AG08396 (cell line): Measurements from ENCODE around the gene OR51E1.

ENCODE experiments used
- DNase-seq: peaks from one replicate; pipeline ENCODE4 v3.0.0; 2012; ENCODE audit warnings: low spot score, mixed read lengths

Gene OR51E1

DNA sequence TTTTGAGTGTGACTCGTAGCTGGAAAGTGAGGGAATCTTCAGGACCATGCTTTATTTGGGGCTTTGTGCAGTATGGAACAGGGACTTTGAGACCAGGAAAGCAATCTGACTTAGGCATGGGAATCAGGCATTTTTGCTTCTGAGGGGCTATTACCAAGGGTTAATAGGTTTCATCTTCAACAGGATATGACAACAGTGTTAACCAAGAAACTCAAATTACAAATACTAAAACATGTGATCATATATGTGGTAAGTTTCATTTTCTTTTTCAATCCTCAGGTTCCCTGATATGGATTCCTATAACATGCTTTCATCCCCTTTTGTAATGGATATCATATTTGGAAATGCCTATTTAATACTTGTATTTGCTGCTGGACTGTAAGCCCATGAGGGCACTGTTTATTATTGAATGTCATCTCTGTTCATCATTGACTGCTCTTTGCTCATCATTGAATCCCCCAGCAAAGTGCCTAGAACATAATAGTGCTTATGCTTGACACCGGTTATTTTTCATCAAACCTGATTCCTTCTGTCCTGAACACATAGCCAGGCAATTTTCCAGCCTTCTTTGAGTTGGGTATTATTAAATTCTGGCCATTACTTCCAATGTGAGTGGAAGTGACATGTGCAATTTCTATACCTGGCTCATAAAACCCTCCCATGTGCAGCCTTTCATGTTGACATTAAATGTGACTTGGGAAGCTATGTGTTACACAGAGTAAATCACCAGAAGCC is 11.0 kb downstream of the OR51E1 start:
- DNase-seq = no peak

DNA sequence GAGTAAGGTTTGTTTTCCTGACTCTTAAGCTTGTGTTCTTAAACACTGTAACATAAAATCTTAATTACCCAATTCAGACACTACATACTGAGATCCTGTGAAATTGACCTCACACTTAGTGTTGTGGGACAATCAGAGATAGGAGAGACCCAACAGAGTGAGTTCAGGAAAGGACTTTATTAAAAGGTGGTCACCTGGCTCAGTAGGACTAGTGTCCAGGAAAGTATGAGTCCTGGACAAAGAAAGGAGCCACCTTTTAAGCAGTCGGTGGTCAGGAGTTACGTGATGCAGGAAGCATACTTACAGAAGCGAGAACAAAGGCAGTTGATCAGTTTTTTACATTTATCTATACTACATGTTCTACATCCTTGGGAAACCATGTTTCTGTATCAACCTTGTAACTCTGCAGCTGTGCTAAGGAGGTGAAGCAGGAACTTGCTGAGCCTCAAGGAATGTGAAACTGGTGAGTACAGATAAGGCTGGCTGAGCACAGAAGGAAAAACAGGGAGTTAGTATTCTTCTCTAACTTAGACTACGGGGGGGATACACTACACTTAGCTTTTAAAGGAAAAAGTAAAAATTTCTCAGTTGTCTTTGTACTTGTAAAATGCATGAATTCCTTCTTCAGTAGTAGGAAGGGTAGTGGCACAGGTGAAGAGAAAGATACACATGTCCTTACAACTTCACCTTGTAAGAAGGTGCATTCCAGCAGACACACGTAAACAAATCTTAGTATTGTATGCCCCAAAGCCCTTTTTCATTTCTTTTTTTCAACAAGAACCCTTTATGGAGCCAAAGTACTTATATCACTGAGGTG is 15.1 kb downstream of the OR51E1 start:
- DNase-seq = no peak

DNA sequence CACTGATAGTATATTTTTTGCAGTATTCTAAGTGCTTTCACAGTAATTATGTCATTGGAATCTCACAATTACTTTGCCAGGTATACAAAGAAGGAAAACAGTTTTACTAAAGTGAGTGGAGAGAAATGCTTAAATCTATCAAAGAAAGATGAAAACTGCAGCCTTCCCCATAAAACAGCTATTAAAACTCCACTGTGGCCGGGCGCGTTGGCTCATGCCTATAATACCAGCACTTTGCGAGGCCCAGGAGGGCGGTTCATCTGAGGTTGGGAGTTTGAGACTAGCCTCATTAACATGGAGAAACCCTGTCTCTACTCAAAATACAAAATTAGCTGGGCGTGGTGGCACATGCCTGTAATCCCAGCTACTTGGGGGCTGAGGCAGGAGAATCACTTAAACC is 19.1 kb downstream of the OR51E1 start:
- no peak for DNase-seq

DNA sequence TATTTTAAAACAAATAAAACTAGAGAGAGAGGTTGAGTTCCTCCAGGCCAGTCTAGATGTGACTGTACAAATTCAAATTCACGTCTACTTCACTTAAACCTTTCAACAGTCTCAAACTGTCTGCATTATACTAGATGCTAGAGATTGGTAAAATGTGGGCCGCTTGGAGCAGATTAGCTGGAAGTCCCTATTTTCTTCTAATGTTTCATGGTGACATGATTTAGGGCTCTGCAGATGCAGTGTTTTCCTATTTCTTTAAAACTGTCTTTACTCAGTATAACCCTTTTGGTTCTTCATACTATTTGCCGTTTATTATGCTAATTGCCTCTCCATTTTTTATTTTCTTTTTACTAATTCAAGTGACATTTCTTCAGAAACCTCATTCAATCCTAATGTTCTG is 20.4 kb downstream of the OR51E1 start:
- DNase-seq = no peak

DNA sequence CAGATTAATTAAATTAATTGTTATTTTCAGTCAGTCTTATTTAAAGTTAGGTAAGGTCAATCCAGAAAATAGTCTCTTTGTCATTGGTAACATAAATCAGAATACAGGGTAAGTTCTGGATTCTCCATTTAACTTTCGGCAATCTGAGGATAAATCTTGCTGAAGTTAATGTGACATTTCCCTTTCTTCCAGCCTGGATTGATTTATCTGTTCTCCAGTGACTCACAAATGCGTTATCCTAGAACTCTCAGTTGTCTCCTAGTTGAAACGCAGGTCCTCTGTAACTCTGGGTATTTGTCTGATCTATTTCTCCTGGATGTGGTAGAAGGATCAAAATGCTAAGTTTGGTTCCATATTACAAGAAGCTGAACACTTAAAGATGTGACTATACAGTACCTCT is 21.0 kb downstream of the OR51E1 start:
- DNase-seq = no peak

DNA sequence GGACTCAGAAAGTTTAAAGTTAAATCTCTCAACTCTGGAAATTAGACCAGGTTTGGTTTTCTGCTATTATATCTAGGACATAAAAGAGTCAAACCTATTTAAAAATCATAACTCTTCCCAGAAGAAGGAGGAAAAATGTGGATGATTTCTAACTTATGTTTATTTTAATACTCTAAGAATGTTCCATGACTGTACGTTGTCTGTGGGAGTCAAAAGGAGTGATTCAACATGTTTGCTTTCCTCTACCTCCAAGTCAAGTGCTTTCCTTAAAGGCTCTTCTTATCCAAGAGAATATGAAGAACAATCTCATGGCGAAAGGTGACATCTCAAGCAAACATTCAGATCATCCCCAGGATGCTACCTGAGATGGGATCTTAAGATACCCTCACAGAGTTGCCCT is 21.6 kb downstream of the OR51E1 start:
- DNase-seq = no peak

DNA sequence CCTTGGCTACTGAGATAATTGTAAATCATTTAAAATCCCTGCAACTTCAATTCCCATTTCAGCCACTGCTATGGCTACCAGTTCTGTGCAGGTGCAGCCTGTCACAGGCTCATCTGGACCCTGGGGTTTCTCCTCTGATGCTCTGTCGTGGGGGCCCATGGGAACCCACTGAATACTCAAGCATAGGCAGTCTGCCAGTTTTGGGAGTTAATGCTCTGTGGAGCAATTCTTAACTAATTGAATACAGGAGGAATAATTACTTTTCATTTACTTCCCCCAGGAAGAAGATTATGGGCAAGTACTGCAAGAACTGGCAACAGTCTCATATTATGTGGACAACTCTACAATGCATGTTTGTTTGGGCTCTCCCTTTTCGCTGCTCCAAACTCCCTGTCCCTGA is 28.0 kb downstream of the OR51E1 start:
- no peak for DNase-seq

DNA sequence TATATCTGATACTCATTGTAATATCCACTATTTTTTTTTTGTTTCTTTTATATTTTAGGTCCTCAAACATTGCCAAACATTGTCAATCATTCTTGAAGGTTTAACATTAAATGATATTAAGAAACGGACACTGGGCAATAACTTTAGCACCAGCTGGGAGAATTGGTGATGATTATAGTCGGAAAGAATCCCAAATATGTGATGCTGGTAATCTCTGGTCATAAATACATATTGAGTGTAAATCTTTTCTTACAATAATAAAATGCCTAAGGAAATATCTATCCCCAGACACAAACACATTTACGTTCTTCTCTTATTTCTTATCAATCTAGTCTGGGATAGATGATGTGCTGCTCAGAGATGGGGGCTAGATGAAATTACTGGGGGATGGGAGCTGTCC is 28.7 kb downstream of the OR51E1 start:
- no peak for DNase-seq

DNA sequence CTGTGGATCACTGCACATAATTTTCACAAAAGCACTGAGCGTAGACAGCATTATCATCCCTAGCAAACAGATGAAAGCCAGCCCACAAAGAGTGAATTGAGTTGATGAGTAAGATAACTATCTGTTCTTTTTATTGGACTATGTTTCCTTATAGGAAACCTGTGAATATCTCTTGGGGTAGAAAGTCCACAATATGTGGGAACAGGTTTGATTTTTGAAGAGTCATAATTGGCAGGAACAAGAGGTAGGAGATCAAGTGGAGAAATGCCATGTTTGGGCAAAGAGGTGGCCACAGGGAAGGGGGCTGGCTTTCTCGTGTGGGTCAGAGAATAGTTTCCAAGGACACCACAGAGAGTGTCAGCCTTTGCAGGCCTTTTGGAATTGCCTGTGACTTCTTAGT is 30.0 kb downstream of the OR51E1 start:
- no peak for DNase-seq

DNA sequence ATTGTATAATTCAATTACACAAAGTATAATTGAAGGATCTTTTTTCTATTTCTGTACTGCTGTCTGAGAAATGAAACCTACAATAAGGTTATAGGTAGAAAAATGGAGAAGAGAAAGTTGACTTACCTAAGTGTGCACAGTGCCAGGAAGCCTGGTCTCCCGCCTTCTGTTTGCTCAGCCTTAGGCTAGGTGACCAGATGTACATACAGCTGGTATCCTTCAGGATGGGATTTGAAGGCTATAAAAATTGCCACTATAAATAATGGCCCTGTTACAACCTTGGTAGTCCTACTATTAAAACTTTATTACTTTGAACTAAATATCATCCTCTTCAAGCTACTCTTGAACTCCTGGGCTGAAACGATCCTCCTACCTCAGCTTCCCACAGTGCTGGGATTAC is 34.2 kb downstream of the OR51E1 start:
- DNase-seq = no peak

DNA sequence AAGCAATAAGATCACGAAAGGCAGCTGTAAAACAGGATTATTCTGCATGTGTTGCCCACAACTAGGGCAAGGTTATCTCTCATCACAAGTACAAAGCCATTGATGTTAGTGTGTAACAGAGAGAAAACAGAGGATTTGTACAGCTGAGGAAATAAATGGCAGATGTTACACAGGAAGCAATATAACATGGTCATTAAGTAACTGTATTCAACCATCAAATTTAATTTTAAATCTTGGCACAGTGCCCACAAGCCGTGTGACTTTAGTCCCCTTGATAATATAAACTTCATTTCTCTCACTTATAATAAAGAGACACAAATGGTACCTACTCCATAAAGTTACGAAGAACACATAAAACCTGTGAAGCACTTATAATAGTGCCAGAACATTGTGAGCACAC is 36.6 kb downstream of the OR51E1 start:
- no peak for DNase-seq

DNA sequence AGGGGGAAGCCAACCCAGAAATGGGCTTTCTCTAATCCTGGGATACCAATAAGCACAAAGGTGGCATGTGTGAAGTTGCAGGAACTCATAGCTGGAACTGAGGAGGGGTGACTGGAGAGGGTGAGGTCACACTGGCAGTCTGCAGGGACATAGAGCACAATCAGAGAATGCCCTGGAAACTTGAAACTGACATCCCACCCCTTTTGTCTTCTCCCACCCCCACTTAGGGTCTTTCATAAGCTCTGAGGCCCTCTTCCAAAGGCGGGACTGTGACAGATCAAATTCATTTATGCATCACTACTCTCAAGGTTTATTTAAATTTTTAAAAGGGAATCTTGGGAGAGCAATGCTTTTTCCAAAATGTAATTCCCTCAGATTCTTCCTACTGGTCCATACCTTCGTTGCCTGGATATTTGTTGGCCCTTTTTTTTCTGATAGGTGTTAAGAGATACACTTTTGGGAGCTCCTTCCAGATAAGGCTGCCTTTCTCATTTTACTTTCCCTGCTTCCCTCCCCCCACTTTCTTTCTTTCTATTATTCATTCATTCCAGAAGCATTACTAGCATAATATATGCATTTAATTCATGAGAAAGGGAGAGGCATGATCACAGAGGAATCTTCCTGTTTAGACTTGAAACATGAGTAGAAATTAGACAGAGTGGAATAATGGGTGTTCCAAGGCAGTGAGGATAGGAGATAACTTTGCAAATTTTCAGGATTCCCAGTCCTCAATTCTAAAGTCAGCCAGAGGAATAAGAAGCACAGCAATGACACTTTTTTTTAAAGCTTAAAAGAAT is 39.0 kb downstream of the OR51E1 start:
- DNase-seq = no peak

DNA sequence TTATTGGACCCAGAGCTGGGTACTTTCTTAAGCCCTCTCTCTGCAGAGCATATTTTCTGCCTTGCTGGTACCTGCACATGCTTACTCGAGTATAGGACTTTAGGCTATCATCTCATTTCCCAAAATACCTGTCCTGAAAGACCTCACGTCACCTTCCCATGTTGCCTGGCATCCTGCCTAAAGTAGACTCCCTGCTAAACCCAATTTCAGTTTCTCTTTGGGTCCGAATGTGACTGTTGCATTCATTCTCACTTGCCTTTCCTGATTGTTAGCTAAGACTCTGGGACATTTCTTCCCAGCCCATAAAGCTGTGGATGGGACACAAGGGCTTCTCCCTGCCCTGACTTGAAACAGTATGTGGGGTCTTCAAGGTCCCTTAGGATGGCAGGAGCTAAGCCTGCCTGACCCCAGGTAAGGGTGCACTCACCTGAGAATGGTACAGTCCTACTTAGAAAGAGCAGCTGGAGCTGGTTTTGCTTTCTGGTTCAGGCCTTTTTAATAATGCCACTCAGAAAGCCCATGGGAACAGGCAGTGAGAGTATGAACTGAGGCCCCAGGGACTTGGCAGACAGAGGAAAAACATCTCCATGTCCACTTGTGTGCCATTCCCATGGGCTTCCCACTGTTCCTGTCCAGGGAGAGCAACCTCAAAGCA is 41.0 kb downstream of the OR51E1 start:
- no peak for DNase-seq

DNA sequence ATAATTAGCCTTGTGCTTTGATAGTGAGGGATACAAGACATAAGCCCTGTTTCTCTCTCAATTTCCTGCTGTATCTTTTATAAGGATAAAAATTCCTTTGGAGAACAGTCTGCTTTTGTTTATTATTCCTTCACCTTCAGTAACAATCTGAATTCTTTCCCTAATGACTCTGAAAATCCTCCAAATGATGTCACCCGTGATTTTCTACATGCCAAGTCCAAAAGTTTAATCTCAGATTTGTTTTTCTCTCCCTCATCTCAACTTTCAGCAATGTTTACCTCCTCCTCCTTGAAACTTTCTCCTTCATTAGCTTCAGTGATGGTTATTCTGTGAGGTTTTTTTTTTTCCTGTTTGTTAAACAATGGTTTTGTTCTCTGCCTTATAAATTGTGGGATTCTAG is 51.7 kb downstream of the OR51E1 start:
- DNase-seq = no peak

DNA sequence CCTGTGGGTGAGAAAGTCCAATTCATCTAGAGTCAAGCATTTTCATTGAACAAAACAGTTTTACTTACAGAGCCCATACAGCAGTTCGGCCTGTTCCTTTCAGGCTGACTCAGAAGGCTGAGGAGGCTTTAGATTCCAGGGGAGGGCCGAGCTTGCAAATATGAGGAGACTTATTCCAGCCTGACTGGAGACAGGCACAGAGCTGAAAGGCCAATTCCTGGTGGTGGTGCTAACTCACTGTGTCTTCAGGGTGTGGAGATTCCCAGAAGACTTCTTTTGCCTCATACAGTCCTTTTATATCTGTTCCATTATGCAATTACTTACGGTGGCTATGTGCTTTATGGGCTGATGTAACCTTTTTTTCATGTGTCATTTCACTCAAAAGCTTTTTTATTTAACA is 53.8 kb downstream of the OR51E1 start, which contains the start of gene OR51E2:
TSS of gene OR51E2 (minus strand) at position 269 of the 400 bp plus-strand sequence. CDS start 15,142 bp downstream, outside the sequence.
- DNase-seq = peak; percentile 18

DNA sequence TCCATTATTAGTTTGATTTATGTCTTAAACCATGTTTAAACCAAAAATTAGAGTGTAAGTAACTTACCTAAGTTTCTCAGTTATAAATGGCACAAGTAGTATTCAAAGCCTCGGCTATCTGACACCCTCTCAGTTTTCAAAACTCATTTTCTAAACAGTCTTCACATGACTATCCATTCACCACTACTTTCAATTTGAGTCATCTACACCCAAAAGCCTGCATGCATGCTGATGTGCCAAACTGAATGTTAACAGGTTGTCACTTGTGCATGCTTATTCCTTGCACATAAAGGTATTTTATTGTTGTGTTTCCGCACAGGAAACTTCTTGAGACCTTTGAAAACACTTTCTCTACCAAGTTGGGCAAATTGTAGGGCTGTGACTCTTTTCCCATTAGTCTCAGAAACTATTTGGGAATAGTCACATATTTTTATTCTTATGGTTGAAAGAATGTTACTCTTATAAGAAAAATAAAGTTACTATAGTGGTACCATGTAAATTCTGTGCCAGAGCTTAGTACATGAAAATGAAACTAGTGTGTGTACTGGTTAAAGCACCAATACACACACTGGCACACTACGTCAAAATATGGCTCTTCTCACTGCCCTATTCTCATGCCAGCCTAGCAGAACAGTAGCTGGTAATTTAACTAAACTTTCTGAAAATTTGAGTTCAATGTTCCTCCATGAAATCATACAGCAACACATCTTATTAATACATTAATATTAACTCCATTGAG is 56.1 kb downstream of the OR51E1 start:
- no peak for DNase-seq

DNA sequence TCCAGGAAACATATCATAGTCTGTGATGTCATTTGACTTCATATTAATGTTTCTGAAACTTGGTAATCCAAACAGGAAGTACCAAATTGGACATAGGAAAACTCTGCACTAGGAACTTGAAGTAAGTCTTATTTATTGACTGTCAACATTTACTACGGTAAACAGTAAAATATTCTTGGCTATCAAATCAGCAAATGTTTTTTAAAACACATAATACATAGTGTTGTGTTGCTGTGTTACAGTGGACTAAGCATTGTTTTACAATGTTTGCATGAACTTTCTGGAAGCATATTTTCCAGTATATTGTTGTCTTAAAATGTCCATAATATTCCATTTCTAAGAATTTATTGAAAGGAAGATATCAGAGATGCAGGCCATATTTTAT is 56.6 kb downstream of the OR51E1 start:
- no peak for DNase-seq

DNA sequence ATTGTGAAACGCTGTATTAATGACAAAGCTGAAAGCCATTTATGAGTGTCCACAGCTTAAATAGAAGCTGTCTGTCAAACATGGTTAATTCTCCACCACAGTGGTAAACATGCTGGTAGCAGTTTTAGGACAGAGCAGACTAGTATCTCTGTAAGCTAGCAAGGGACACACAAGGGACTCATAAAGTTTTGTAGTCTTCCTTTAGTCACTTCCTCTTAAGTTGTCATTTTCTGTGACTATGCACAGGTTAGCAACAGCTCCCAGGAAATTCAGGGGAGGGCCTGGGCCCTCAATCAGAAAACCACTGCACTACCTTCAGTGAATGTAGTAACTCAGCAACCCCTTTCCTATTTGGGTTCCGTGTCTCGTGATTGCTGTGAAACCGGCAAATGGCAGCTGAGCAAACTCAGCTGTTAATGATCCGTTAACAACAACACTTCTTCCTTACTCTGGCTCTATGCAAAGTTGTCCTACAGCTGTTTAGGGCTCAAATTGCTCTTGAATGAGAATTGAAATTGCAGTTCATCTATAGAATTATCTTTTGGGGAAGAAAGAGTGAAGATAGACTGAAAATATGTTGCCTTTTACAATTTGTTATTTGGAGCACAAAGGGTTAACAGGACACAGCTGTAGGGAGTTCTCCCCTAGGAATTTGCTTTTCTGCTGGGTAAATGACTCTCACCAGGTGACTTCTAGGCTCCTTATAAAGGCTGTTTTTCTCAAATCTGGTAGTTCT is 60.4 kb downstream of the OR51E1 start, which contains the start of gene MMP26:
TSS of gene MMP26 (plus strand) at position 731 of the 736 bp plus-strand sequence.
- no peak for DNase-seq

DNA sequence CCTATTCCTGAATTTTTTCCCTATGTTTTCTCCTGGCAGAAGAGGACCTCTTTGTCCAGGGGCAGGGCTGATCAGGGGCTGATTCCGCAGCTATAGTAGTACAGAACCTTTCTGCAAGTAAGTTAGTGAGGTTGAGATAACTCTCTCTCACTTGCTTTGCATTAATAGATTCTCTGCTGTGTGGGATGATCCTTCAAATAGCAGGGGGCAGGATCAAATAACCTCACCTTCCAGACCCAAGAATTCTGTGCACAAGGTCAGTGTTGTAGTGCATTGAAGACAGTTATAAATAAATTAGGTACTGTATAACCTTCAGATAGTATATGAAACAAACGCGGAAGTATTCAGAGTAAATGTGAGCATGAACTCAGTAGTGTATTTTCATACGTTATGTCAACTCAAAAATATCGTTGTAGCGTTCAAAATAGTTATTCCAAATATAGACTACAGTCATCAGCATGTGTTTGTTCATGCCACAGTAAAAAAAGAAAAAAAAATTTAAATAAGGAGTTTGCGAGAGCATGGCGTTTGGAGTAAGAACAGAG is 61.1 kb downstream of the OR51E1 start:
- no peak for DNase-seq
